ENCODE data around the gene MUC5B.

The MUC5B gene

GRCh38 chr11:1234054-1234720, 11.3 kb downstream of the MUC5B start:
- Histone ChIP-seq H3K27ac (ENCODE audit: insufficient read depth in 1 of 2, low read depth in 1 of 2, low read length in 2 of 2, poor library complexity in 1 of 2, severe bottlenecking in 2 of 2) (no peak overlapping the region), H3K4me3 (ENCODE audit: control insufficient read depth in 1 of 7, extremely low read depth in 1 of 7, insufficient read depth in 4 of 7, low read depth in 2 of 7, low read length in 6 of 7) (no peak overlapping the region), H3K36me3 (ENCODE audit: control insufficient read depth in 4 of 4, insufficient read depth in 4 of 4, low read length in 3 of 4) (no peaks in the 10 kb centered on the region), H3K27me3 (replicated peaks in 2 of 5; ENCODE audit: control insufficient read depth in 4 of 5, insufficient read depth in 5 of 5, low read length in 4 of 5) (no peaks in the 10 kb centered on the region), H3K9me3 (ENCODE audit: control extremely low read depth in 1 of 5, control insufficient read depth in 4 of 5, insufficient read depth in 2 of 5, low read depth in 1 of 5, low read length in 4 of 5) (no peaks in the 10 kb centered on the region), H3K4me1 (ENCODE audit: control extremely low read depth in 1 of 4, control insufficient read depth in 4 of 4, insufficient read depth in 4 of 4, low read length in 3 of 4) (no peaks in the 10 kb centered on the region)
- DNase-seq = no peak
- 86% methylated on average over 14 of the region's 22 CpGs for WGBS (ENCODE audit: insufficient coverage)
- ChIA-PET POLR2A (no interaction called here), CTCF (no interaction called here)

DNA sequence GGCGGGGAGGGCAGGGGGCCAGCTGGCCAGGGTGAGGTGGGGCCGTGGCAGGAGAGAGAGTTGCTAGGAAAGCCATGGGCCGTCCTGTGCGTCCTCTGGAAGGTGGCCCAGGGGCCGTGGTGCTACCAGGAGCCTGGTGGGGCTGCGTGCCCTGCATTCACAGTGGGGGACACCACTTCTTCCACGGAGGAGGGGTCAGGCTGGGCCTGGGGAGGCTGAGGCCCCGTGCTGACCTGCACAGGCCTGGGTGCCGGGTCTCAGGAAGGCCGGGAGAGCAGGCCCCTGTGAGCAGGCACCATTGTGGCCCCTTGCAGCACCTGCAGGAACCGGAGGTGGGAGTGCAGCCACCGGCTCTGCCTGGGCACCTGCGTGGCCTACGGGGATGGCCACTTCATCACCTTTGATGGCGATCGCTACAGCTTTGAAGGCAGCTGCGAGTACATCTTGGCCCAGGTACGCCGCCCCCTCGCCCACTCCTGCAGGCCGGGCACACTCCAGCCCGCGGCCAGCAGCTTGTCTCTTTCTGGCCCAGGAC, 12.0 kb downstream of the MUC5B start:
- ChIA-PET CTCF (no interaction called here), POLR2A (no interaction called here)
- H3K9me3 ChIP-seq (ENCODE audit: control extremely low read depth in 1 of 5, control insufficient read depth in 4 of 5, insufficient read depth in 2 of 5, low read depth in 1 of 5, low read length in 4 of 5) = no peaks in the 10 kb centered on the region
- no peak for DNase-seq
- no peaks in the 10 kb centered on the region for H3K27me3 ChIP-seq (replicated peaks in 2 of 5; ENCODE audit: control insufficient read depth in 4 of 5, insufficient read depth in 5 of 5, low read length in 4 of 5)
- 91% methylated on average over 21 of the region's 23 CpGs for WGBS (ENCODE audit: insufficient coverage)
- H3K36me3 ChIP-seq (ENCODE audit: control insufficient read depth in 4 of 4, insufficient read depth in 4 of 4, low read length in 3 of 4) = no peaks in the 10 kb centered on the region
- no peaks in the 10 kb centered on the region for H3K4me1 ChIP-seq (ENCODE audit: control extremely low read depth in 1 of 4, control insufficient read depth in 4 of 4, insufficient read depth in 4 of 4, low read length in 3 of 4)
- H3K4me3 ChIP-seq (ENCODE audit: control insufficient read depth in 1 of 7, extremely low read depth in 1 of 7, insufficient read depth in 4 of 7, low read depth in 2 of 7, low read length in 6 of 7) = no peak overlapping the region
- no peak overlapping the region for H3K27ac ChIP-seq (ENCODE audit: insufficient read depth in 1 of 2, low read depth in 1 of 2, low read length in 2 of 2, poor library complexity in 1 of 2, severe bottlenecking in 2 of 2)

GRCh38 chr11:1235306-1235900, 12.5 kb downstream of the MUC5B start:
- no peaks in the 10 kb centered on the region for H3K4me1 ChIP-seq (ENCODE audit: control extremely low read depth in 1 of 4, control insufficient read depth in 4 of 4, insufficient read depth in 4 of 4, low read length in 3 of 4)
- no peak for DNase-seq
- no peak overlapping the region for H3K27ac ChIP-seq (ENCODE audit: insufficient read depth in 1 of 2, low read depth in 1 of 2, low read length in 2 of 2, poor library complexity in 1 of 2, severe bottlenecking in 2 of 2)
- WGBS (ENCODE audit: insufficient coverage) = 87% methylated on average over 17 of the region's 23 CpGs
- ChIA-PET POLR2A (interaction anchor here (0.6 kb wide), 1 partner anchor 394 kb away, joined by 3 read pairs; no protein-coding TSS in a partner anchor), CTCF (no interaction called here)
- H3K4me3 ChIP-seq (ENCODE audit: control insufficient read depth in 1 of 7, extremely low read depth in 1 of 7, insufficient read depth in 4 of 7, low read depth in 2 of 7, low read length in 6 of 7) = no peak overlapping the region
- no peaks in the 10 kb centered on the region for H3K27me3 ChIP-seq (replicated peaks in 2 of 5; ENCODE audit: control insufficient read depth in 4 of 5, insufficient read depth in 5 of 5, low read length in 4 of 5)
- peaks cover 0 to under 1% (median 0%) of the 10 kb centered on the region in 5 experiments for H3K9me3 ChIP-seq (ENCODE audit: control extremely low read depth in 1 of 5, control insufficient read depth in 4 of 5, insufficient read depth in 2 of 5, low read depth in 1 of 5, low read length in 4 of 5)
- H3K36me3 ChIP-seq (ENCODE audit: control insufficient read depth in 4 of 4, insufficient read depth in 4 of 4, low read length in 3 of 4) = no peaks in the 10 kb centered on the region

DNA sequence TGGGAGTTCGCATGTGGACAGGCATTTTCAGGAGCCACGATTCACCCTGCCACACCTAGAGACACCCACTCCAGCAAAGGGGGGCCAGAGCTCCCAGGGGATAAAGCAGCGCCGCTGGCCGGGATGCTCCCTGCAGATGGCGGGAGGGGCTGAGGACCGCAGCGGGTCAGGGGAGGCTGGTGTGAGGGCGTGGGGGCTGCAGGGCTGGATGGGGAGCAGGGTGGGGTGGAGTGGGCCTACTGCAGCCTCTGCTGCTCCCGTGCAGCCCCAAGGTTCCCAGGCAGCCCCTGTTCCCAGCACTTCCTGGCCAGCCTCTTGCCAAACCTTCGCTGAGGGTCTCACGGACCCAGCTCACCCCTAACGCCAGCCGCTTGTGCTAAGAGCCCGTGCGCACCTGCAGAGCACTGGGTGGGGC, 13.0 kb downstream of the MUC5B start:
- H3K36me3 ChIP-seq (ENCODE audit: control insufficient read depth in 4 of 4, insufficient read depth in 4 of 4, low read length in 3 of 4) = no peaks in the 10 kb centered on the region
- WGBS (ENCODE audit: insufficient coverage) = 84% methylated on average over 13 of the region's 16 CpGs
- H3K9me3 ChIP-seq (ENCODE audit: control extremely low read depth in 1 of 5, control insufficient read depth in 4 of 5, insufficient read depth in 2 of 5, low read depth in 1 of 5, low read length in 4 of 5) = peaks cover 0 to 5% (median 0%) of the 10 kb centered on the region in 5 experiments
- H3K4me3 ChIP-seq (ENCODE audit: control insufficient read depth in 1 of 7, extremely low read depth in 1 of 7, insufficient read depth in 4 of 7, low read depth in 2 of 7, low read length in 6 of 7) = no peak overlapping the region
- POLR2A ChIA-PET = interaction anchor here (0.6 kb wide), 1 partner anchor 394 kb away, joined by 3 read pairs; no protein-coding TSS in a partner anchor
- H3K27ac ChIP-seq (ENCODE audit: insufficient read depth in 1 of 2, low read depth in 1 of 2, low read length in 2 of 2, poor library complexity in 1 of 2, severe bottlenecking in 2 of 2) = no peak overlapping the region
- H3K27me3 ChIP-seq (replicated peaks in 2 of 5; ENCODE audit: control insufficient read depth in 4 of 5, insufficient read depth in 5 of 5, low read length in 4 of 5) = no peaks in the 10 kb centered on the region
- CTCF ChIA-PET = no interaction called here
- H3K4me1 ChIP-seq (ENCODE audit: control extremely low read depth in 1 of 4, control insufficient read depth in 4 of 4, insufficient read depth in 4 of 4, low read length in 3 of 4) = no peaks in the 10 kb centered on the region
- no peak for DNase-seq

- H3K27ac ChIP-seq (ENCODE audit: insufficient read depth in 1 of 2, low read depth in 1 of 2, low read length in 2 of 2, poor library complexity in 1 of 2, severe bottlenecking in 2 of 2) = no peak overlapping the region
- H3K27me3 ChIP-seq (replicated peaks in 2 of 5; ENCODE audit: control insufficient read depth in 4 of 5, insufficient read depth in 5 of 5, low read length in 4 of 5) = no peaks in the 10 kb centered on the region
- no peak overlapping the region for H3K4me3 ChIP-seq (ENCODE audit: control insufficient read depth in 1 of 7, extremely low read depth in 1 of 7, insufficient read depth in 4 of 7, low read depth in 2 of 7, low read length in 6 of 7)
- no peaks in the 10 kb centered on the region for H3K36me3 ChIP-seq (ENCODE audit: control insufficient read depth in 4 of 4, insufficient read depth in 4 of 4, low read length in 3 of 4)
- WGBS (ENCODE audit: insufficient coverage) = 93% methylated on average over 36 of the region's 37 CpGs
- POLR2A ChIA-PET = no interaction called here
- DNase-seq = no peak
- H3K9me3 ChIP-seq (ENCODE audit: control extremely low read depth in 1 of 5, control insufficient read depth in 4 of 5, insufficient read depth in 2 of 5, low read depth in 1 of 5, low read length in 4 of 5) = peaks cover 0 to 11% (median 0%) of the 10 kb centered on the region in 5 experiments
- CTCF ChIA-PET = no interaction called here
- H3K4me1 ChIP-seq (ENCODE audit: control extremely low read depth in 1 of 4, control insufficient read depth in 4 of 4, insufficient read depth in 4 of 4, low read length in 3 of 4) = no peaks in the 10 kb centered on the region
Measured at GRCh38 chr11:1236316-1237127, 13.7 kb downstream of the MUC5B start.

- Histone ChIP-seq H3K27me3 (replicated peaks in 2 of 5; ENCODE audit: control insufficient read depth in 4 of 5, insufficient read depth in 5 of 5, low read length in 4 of 5) (no peaks in the 10 kb centered on the region), H3K4me3 (ENCODE audit: control insufficient read depth in 1 of 7, extremely low read depth in 1 of 7, insufficient read depth in 4 of 7, low read depth in 2 of 7, low read length in 6 of 7) (no peak overlapping the region), H3K9me3 (ENCODE audit: control extremely low read depth in 1 of 5, control insufficient read depth in 4 of 5, insufficient read depth in 2 of 5, low read depth in 1 of 5, low read length in 4 of 5) (peaks cover 0 to 18% (median 0%) of the 10 kb centered on the region in 5 experiments), H3K4me1 (ENCODE audit: control extremely low read depth in 1 of 4, control insufficient read depth in 4 of 4, insufficient read depth in 4 of 4, low read length in 3 of 4) (no peaks in the 10 kb centered on the region), H3K27ac (ENCODE audit: insufficient read depth in 1 of 2, low read depth in 1 of 2, low read length in 2 of 2, poor library complexity in 1 of 2, severe bottlenecking in 2 of 2) (no peak overlapping the region), H3K36me3 (ENCODE audit: control insufficient read depth in 4 of 4, insufficient read depth in 4 of 4, low read length in 3 of 4) (no peaks in the 10 kb centered on the region)
- CTCF ChIA-PET = no interaction called here
- 86% methylated on average over 12 of the region's 13 CpGs for WGBS (ENCODE audit: insufficient coverage)
- DNase-seq = no peak
- POLR2A ChIA-PET = no interaction called here
Measured at GRCh38 chr11:1237128-1237580, 14.3 kb downstream of the MUC5B start.

DNA sequence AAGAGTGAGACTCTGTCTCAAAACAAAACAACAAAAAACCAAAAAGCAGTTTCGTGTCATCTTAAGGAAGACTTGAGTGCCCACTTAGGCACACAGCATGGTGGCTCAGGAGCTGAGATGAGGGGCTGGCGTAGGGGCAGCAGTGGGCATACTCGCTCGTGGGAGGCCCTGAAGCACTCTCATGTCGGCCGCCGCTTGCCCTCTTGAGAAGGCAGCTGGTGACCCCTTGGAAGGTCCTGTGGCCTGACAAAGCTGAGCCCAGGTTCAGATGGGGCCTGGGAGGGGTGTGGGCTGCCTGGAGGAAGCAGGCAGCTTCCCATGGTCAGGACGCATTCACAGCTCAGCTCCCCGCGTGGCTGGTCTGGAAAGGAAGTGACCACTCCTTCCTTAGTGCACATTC, 15.0 kb downstream of the MUC5B start:
- no peak for DNase-seq
- Histone ChIP-seq H3K9me3 (ENCODE audit: control extremely low read depth in 1 of 5, control insufficient read depth in 4 of 5, insufficient read depth in 2 of 5, low read depth in 1 of 5, low read length in 4 of 5) (peaks cover 0 to 22% (median 0%) of the 10 kb centered on the region in 5 experiments), H3K27me3 (replicated peaks in 2 of 5; ENCODE audit: control insufficient read depth in 4 of 5, insufficient read depth in 5 of 5, low read length in 4 of 5) (no peaks in the 10 kb centered on the region), H3K4me3 (ENCODE audit: control insufficient read depth in 1 of 7, extremely low read depth in 1 of 7, insufficient read depth in 4 of 7, low read depth in 2 of 7, low read length in 6 of 7) (no peak overlapping the region), H3K27ac (ENCODE audit: insufficient read depth in 1 of 2, low read depth in 1 of 2, low read length in 2 of 2, poor library complexity in 1 of 2, severe bottlenecking in 2 of 2) (no peak overlapping the region), H3K36me3 (ENCODE audit: control insufficient read depth in 4 of 4, insufficient read depth in 4 of 4, low read length in 3 of 4) (no peaks in the 10 kb centered on the region), H3K4me1 (ENCODE audit: control extremely low read depth in 1 of 4, control insufficient read depth in 4 of 4, insufficient read depth in 4 of 4, low read length in 3 of 4) (no peaks in the 10 kb centered on the region)
- POLR2A ChIA-PET = no interaction called here
- WGBS (ENCODE audit: insufficient coverage) = 82% methylated on average over 10 of the region's 10 CpGs
- CTCF ChIA-PET = no interaction called here
